Measurements from ENCODE around the gene AGRN. TPM values are rescaled to one million over a fixed set of nuclear protein-coding genes. Genes with fewer than 3 reads are reported as not detected.
"Not testable (repeated sequence)": the region's sequence is repeated elsewhere in the genome, so short reads cannot be mapped to it uniquely, and the experiment has no call there.

Gene AGRN
- total and polyA plus RNA-seq, 4 experiments from 2014 or later: 1.2 to 1.4 TPM; not detected in 2

GRCh38 chr1:1055841-1056736 lies 36.2 kb downstream of the AGRN start:
- H3K27me3 Mint-ChIP-seq: peaks cover 12 to 21% of the 10 kb centered on the region in 2 donors
- intact Hi-C loops (cut with micrococcal nuclease): no loop called here
- H3K4me1 Mint-ChIP-seq: peaks cover 0 to 12% (median 5%) of the 10 kb centered on the region in 4 donors
- H3K4me1 ChIP-seq (ENCODE audit: insufficient read depth, low read length): peaks cover 15% of the 10 kb centered on the region
- ChIA-PET CTCF (ENCODE audit: partially characterized antibody) (interaction anchor here (1.2 kb wide), 1 partner anchor 10 kb away, joined by 3 read pairs; no protein-coding TSS in a partner anchor), POLR2A (ENCODE audit: partially characterized antibody) (no interaction called here)
- peak overlapping the region in 1 of 8 donors; percentile 27 for H3K4me3 Mint-ChIP-seq
- H3K9me3 Mint-ChIP-seq: no peaks in the 10 kb centered on the region
- no peaks in the 10 kb centered on the region for H3K36me3 Mint-ChIP-seq
- peaks cover under 1% of the 10 kb centered on the region for H3K27me3 ChIP-seq (ENCODE audit: insufficient read depth, low read length)
- H3K9me3 ChIP-seq (ENCODE audit: control insufficient read depth in 1 of 2, low read length in 2 of 2): no peaks in the 10 kb centered on the region
- no peak for DNase-seq
- no peaks in the 10 kb centered on the region for H3K36me3 ChIP-seq (ENCODE audit: insufficient read depth, low read length)
- no peak overlapping the region for H3K27ac ChIP-seq (ENCODE audit: low read depth, low read length)
- H3K27ac Mint-ChIP-seq: no peak overlapping the region
- no peak overlapping the region for H3K4me3 ChIP-seq (ENCODE audit: low read length in 2 of 2)

DNA sequence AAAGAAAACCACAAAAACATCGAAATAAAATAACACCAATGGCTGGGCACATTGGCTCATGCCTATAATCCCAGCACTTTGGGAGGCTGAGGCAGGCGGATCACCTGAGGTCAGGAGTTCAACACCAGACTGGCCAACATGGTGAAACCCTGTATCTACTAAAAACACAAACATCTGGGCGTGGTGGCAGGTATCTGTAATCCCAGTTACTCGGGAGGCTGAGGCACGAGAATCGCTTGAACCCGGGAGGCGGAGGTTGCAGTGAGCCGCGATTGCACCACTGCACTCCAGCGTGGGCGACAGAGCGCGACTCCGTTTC lies 37.8 kb downstream of the AGRN start:
- POLR2A ChIA-PET (ENCODE audit: partially characterized antibody); H3K36me3 ChIP-seq (ENCODE audit: insufficient read depth, low read length); H3K36me3 Mint-ChIP-seq; H3K9me3 ChIP-seq (ENCODE audit: control insufficient read depth in 1 of 2, low read length in 2 of 2); H3K4me3 ChIP-seq (ENCODE audit: low read length in 2 of 2); intact Hi-C loops (cut with micrococcal nuclease); DNase-seq; H3K27ac ChIP-seq (ENCODE audit: low read depth, low read length); H3K9me3 Mint-ChIP-seq: not testable (repeated sequence)
- CTCF ChIA-PET (ENCODE audit: partially characterized antibody): interaction anchor here (1.2 kb wide), 1 partner anchor 8 kb away, joined by 3 read pairs; no protein-coding TSS in a partner anchor
- H3K27me3 ChIP-seq (ENCODE audit: insufficient read depth, low read length): peaks cover 10% of the 10 kb centered on the region
- Mint-ChIP-seq H3K4me1 (peaks cover 0 to 12% (median 3%) of the 10 kb centered on the region in 4 donors), H3K4me3 (peak overlapping the region in 3 of 8 donors; percentile 26 to 60 (median 34)), H3K27me3 (peaks cover 12 to 22% of the 10 kb centered on the region in 2 donors), H3K27ac (peak overlapping the region in 1 of 7 donors; percentile 55)
- H3K4me1 ChIP-seq (ENCODE audit: insufficient read depth, low read length): peaks cover 15% of the 10 kb centered on the region

DNA sequence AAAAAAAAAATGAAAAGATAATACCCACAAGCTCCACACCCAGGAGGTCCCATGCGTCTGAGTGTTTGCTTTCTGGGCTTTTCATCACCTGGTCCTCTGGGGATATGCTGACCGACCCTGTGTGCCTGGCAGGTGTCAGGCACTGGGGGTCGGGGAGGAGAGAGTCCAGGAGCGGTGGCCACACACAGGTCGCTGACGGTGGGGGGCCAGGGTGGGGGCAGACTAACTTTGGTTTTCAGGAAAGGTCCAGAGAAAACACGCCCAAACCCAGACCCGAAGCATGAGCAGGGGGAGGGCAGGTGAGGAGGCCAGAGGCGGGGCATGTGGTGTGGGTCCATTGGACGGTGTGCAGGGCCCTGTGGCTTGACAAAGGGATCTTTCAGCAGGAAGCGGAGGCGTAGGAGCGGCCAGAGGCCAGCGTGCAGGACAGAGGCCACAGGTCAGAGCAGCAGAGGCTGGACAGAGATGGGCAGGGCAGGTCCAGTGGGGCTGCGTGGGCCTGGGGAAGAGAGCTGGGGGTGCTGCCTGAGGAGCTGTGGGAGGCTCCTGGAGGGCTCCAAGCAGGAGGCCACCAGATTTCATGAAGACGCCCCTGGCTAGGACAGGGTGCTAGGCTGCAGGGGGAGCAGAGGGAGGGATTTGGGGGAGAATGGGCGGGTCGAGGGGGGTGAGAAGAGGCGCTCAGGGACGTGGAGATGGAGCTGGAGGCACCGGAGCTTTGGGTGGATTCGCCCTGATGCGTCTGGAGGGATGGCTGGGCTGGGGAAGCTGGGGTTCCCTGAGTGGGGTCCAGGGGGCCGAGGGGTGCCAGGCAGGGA lies 38.4 kb downstream of the AGRN start:
- Histone ChIP-seq H3K27ac (ENCODE audit: low read depth, low read length) (no peak overlapping the region), H3K4me3 (ENCODE audit: low read length in 2 of 2) (peak overlapping the region in 1 of 2 donors; percentile 32), H3K9me3 (ENCODE audit: control insufficient read depth in 1 of 2, low read length in 2 of 2) (no peaks in the 10 kb centered on the region), H3K27me3 (ENCODE audit: insufficient read depth, low read length) (peaks cover 11% of the 10 kb centered on the region), H3K4me1 (ENCODE audit: insufficient read depth, low read length) (peaks cover 16% of the 10 kb centered on the region), H3K36me3 (ENCODE audit: insufficient read depth, low read length) (no peaks in the 10 kb centered on the region)
- Mint-ChIP-seq H3K27ac (peak overlapping the region in 3 of 7 donors; percentile 53 to 78 (median 55)), H3K36me3 (no peaks in the 10 kb centered on the region), H3K4me3 (peak overlapping the region; percentile 63 to 84 (median 70)), H3K9me3 (no peaks in the 10 kb centered on the region), H3K4me1 (peaks cover 0 to 12% (median 3%) of the 10 kb centered on the region in 4 donors), H3K27me3 (peaks cover 12 to 20% of the 10 kb centered on the region in 2 donors)
- POLR2A ChIA-PET (ENCODE audit: partially characterized antibody): no interaction called here
- CTCF ChIA-PET (ENCODE audit: partially characterized antibody): interaction anchor here (0.6 to 1.0 kb wide), 2 partner anchors 56 to 74 kb away, joined by 3 to 4 read pairs; no protein-coding TSS in a partner anchor
- no peak for DNase-seq
- intact Hi-C loops (cut with micrococcal nuclease): no loop called here

GRCh38 chr1:1058921-1059493 lies 39.1 kb downstream of the AGRN start:
- Mint-ChIP-seq H3K27me3 (peaks cover 12 to 21% of the 10 kb centered on the region in 2 donors), H3K36me3 (no peaks in the 10 kb centered on the region), H3K9me3 (no peaks in the 10 kb centered on the region), H3K27ac (peak overlapping the region in 3 of 7 donors; percentile 53 to 78 (median 55)), H3K4me3 (peak overlapping the region; percentile 63 to 84 (median 70)), H3K4me1 (peaks cover 1 to 12% (median 4%) of the 10 kb centered on the region in 4 donors)
- no peaks in the 10 kb centered on the region for H3K9me3 ChIP-seq (ENCODE audit: control insufficient read depth in 1 of 2, low read length in 2 of 2)
- peaks cover 23% of the 10 kb centered on the region for H3K4me1 ChIP-seq (ENCODE audit: insufficient read depth, low read length)
- DNase-seq: peak in 1 of 5 donors; percentile 37
- no peaks in the 10 kb centered on the region for H3K36me3 ChIP-seq (ENCODE audit: insufficient read depth, low read length)
- CTCF ChIA-PET (ENCODE audit: partially characterized antibody): interaction anchor here (0.6 to 1.0 kb wide), 2 partner anchors 57 to 75 kb away, joined by 3 to 4 read pairs; no protein-coding TSS in a partner anchor
- H3K27me3 ChIP-seq (ENCODE audit: insufficient read depth, low read length): peaks cover 11% of the 10 kb centered on the region
- H3K27ac ChIP-seq (ENCODE audit: low read depth, low read length): no peak overlapping the region
- intact Hi-C loops (cut with micrococcal nuclease): loop anchor here (1.0 kb wide), 1 partner anchor 10 kb away; no protein-coding TSS in a partner anchor
- H3K4me3 ChIP-seq (ENCODE audit: low read length in 2 of 2): peak overlapping the region in 1 of 2 donors; percentile 32
- POLR2A ChIA-PET (ENCODE audit: partially characterized antibody): no interaction called here

DNA sequence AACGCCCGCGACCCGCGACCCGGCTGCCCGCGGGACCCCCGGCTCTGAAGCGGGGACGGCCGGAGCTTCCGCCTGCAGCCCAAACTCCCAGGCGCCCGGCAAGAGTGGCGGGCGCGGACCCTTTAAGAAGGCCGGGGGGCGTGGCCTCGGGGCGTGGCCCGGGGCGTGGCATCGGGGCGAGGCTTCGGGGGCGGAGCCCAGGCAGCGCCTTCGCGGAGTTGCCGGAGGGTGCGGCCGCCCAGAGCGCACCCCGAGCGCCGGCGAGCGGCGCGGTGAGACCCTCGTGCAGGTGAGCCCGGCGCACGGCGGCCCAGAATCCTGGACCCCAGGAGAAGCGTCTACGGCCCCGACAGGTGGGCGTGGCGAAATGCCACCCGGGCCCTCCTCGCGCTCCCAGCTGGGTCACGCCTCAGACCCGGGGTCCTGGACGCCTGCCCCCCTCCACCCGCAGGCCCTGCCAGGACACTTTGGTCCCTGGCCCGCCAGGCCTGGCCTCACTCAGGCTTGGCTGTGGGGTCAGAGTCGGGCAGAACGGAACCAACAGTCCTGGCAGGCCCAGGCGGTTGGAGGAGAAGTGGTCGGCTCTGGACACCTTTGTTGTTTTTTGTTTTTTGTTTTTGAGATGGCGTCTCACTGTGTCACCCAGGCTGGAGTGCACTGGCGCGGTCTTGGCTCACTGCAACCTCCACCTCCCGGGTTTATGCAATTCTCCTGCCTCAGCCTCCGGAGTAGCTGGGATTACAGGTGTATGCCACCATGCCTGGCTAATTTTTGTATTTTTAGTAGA lies 39.8 kb downstream of the AGRN start:
- Histone ChIP-seq H3K9me3 (ENCODE audit: control insufficient read depth in 1 of 2, low read length in 2 of 2) (no peaks in the 10 kb centered on the region), H3K4me3 (ENCODE audit: low read length in 2 of 2) (peak overlapping the region in 1 of 2 donors; percentile 32), H3K36me3 (ENCODE audit: insufficient read depth, low read length) (no peaks in the 10 kb centered on the region), H3K4me1 (ENCODE audit: insufficient read depth, low read length) (peaks cover 27% of the 10 kb centered on the region), H3K27ac (ENCODE audit: low read depth, low read length) (no peak overlapping the region), H3K27me3 (ENCODE audit: insufficient read depth, low read length) (peaks cover 11% of the 10 kb centered on the region)
- intact Hi-C loops (cut with micrococcal nuclease): loop anchor here (1.0 to 5.0 kb wide), 2 partner anchors 10 to 42 kb away; no protein-coding TSS in a partner anchor
- Mint-ChIP-seq H3K9me3 (no peaks in the 10 kb centered on the region), H3K27ac (no peak overlapping the region), H3K4me1 (peaks cover 2 to 12% (median 6%) of the 10 kb centered on the region in 4 donors), H3K4me3 (peak overlapping the region in 3 of 8 donors; percentile 26 to 55 (median 36)), H3K27me3 (peaks cover 12 to 24% of the 10 kb centered on the region in 2 donors), H3K36me3 (no peaks in the 10 kb centered on the region)
- DNase-seq: peak; percentile 84 to 87 (median 87)
- ChIA-PET CTCF (ENCODE audit: partially characterized antibody) (interaction anchor here (1.0 kb wide), 1 partner anchor 75 kb away, joined by 4 read pairs; no protein-coding TSS in a partner anchor), POLR2A (ENCODE audit: partially characterized antibody) (interaction anchor here (1.0 kb wide), 1 partner anchor 93 kb away, joined by 3 read pairs; no protein-coding TSS in a partner anchor)

- ChIA-PET CTCF (ENCODE audit: partially characterized antibody) (interaction anchor here (1.5 kb wide), 1 partner anchor 76 kb away, joined by 4 read pairs; no protein-coding TSS in a partner anchor), POLR2A (ENCODE audit: partially characterized antibody) (interaction anchor here (1.0 kb wide), 1 partner anchor 93 kb away, joined by 3 read pairs; no protein-coding TSS in a partner anchor)
- Histone ChIP-seq H3K4me3 (ENCODE audit: low read length in 2 of 2) (no peak overlapping the region), H3K27me3 (ENCODE audit: insufficient read depth, low read length) (peaks cover 11% of the 10 kb centered on the region), H3K9me3 (ENCODE audit: control insufficient read depth in 1 of 2, low read length in 2 of 2) (no peaks in the 10 kb centered on the region), H3K27ac (ENCODE audit: low read depth, low read length) (no peak overlapping the region), H3K4me1 (ENCODE audit: insufficient read depth, low read length) (peaks cover 27% of the 10 kb centered on the region), H3K36me3 (ENCODE audit: insufficient read depth, low read length) (no peaks in the 10 kb centered on the region)
- H3K27me3 Mint-ChIP-seq: peaks cover 12 to 24% of the 10 kb centered on the region in 2 donors
- intact Hi-C loops (cut with micrococcal nuclease): loop anchor here (5.0 kb wide), 1 partner anchor 43 kb away; no protein-coding TSS in a partner anchor
- H3K9me3 Mint-ChIP-seq: no peaks in the 10 kb centered on the region
- H3K27ac Mint-ChIP-seq: no peak overlapping the region
- H3K4me3 Mint-ChIP-seq: peak overlapping the region in 3 of 8 donors; percentile 26 to 55 (median 36)
- H3K4me1 Mint-ChIP-seq: peaks cover 2 to 12% (median 7%) of the 10 kb centered on the region in 4 donors
- no peaks in the 10 kb centered on the region for H3K36me3 Mint-ChIP-seq
- no peak for DNase-seq
These were observed 40.5 kb downstream of the AGRN start for GRCh38 chr1:1060281-1061000.
